HG02884 (cell line): Measurements from ENCODE around the gene NFATC1.
"Not testable (repeated sequence)": the region's sequence is repeated elsewhere in the genome, so short reads cannot be mapped to it uniquely, and the experiment has no call there.

Experiments used
- ATAC-seq: cut with Tn5 transposase; IDR thresholded peaks from one replicate; pipeline ENCODE4 v1.9.1; 2021; ENCODE audit warnings: mild to moderate bottlenecking, moderate library complexity; ENCODE audit not compliant: unreplicated experiment

The NFATC1 gene

GRCh38 chr18:79503406-79503805, 107.7 kb downstream of the NFATC1 start:
- no peak for ATAC-seq

GRCh38 chr18:79504034-79504433, 108.3 kb downstream of the NFATC1 start:
- no peak for ATAC-seq

- not testable (repeated sequence) for ATAC-seq
Observed at GRCh38 chr18:79504495-79504894, 108.8 kb downstream of the NFATC1 start.

- not testable (repeated sequence) for ATAC-seq
Observed at GRCh38 chr18:79505465-79505864, 109.7 kb downstream of the NFATC1 start.

GRCh38 chr18:79506191-79507075, 110.7 kb downstream of the NFATC1 start:
- ATAC-seq = no peak

- no peak for ATAC-seq
Observed at GRCh38 chr18:79507076-79507545, 111.4 kb downstream of the NFATC1 start.

GRCh38 chr18:79507546-79508480, 112.1 kb downstream of the NFATC1 start:
- ATAC-seq = no peak

- ATAC-seq = peak; percentile 43
Observed at GRCh38 chr18:79508565-79509535, 113.1 kb downstream of the NFATC1 start.

- no peak for ATAC-seq
Observed at GRCh38 chr18:79509536-79509930, 113.8 kb downstream of the NFATC1 start.

- no peak for ATAC-seq
Observed at GRCh38 chr18:79510046-79510685, 114.4 kb downstream of the NFATC1 start.

GRCh38 chr18:79510731-79511241, 115.1 kb downstream of the NFATC1 start:
- no peak for ATAC-seq

- ATAC-seq = no peak
Observed at GRCh38 chr18:79511271-79511670, 115.5 kb downstream of the NFATC1 start.

- no peak for ATAC-seq
Observed at GRCh38 chr18:79511671-79512301, 116.1 kb downstream of the NFATC1 start.

GRCh38 chr18:79512461-79513380, 117.0 kb downstream of the NFATC1 start:
- ATAC-seq = no peak

GRCh38 chr18:79513381-79514081, 117.8 kb downstream of the NFATC1 start:
- ATAC-seq = no peak

GRCh38 chr18:79515331-79515730, 119.6 kb downstream of the NFATC1 start:
- ATAC-seq = no peak

- no peak for ATAC-seq
Observed at GRCh38 chr18:79515944-79516351, 120.2 kb downstream of the NFATC1 start.
